Measurements from ENCODE around the gene PCNX1. TPM values are rescaled to one million over a fixed set of nuclear protein-coding genes. Genes with fewer than 3 reads are reported as not detected.

PCNX1 gene
- polyA plus RNA-seq, 1 donor, result 23.9 TPM

DNA sequence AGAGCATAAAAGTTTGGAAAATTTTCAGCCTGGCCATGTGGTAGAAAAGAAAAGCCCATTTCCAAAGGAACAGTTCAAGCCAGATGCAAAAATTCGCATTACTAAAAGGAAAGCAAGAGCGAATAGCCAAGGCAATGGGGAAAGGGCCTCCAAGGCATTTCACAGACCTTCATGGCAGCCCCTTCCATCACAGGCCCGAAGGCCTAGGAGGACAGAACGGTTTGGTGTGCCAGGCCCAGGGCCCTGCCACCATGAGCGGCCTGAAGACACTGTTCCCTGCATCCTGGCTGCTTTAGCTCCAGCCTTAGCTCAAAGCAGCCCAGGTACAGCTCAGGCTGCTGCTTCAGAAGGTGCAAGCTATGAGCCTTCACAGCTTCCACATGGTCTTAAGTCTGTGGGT lies 243.5 kb downstream of the PCNX1 start:
- DNase-seq (ENCODE audit: low read depth), result no peak

GRCh38 chr14:71155743-71156142 lies 248.5 kb downstream of the PCNX1 start:
- DNase-seq (ENCODE audit: low read depth), result no peak

- DNase-seq (ENCODE audit: low read depth), result no peak
These were observed 256.0 kb downstream of the PCNX1 start for GRCh38 chr14:71163050-71163841.

DNA sequence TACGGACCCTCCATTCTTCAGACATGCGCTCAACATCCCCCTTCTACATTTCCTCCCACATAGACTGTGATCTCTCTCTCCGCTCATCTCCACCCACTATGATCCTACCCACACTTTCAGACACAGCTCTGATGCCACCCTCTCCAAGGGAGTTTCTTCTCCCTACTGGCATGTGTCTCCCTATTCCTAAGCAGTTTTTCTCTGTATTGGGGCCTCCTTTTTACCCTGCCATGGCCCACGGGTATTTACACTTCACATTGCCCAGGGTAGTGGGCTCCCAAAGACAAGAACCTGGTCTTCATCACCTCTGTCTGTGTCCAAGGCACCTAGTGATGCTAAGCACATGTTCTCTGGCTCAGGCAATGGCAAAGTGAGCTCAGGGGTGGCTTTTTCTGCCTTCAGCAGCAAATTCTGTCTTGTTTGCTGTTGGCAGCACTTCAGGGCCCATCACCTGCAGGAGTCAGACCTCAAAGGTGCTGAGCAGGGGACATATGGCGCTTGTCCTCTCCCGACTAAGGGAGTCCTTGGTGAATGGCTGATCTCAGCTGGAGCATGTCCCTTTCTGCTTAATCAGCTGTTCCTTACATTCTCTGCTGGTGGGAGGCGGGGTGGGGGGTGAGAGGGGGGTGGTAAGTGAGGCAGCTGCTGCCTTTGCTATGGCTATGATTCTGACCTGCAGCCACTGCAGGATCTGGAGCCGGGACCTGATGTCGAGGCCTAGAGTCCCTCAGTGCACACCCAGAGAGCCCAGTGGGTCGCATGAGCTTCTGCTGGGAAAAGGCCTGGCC lies 256.8 kb downstream of the PCNX1 start:
- no peak for DNase-seq (ENCODE audit: low read depth)

Other genes starting within 250 kb of the PCNX1 start
- 0.18 TPM for gene MAP3K9, start 97.9 kb upstream of the PCNX1 start, polyA plus RNA-seq (ENCODE audit: insufficient read length)

All from forelimb muscle (tissue), 1 donor.